GM04504 (cell line): ENCODE results near the gene LBH.
A peak's percentile ranks its signal among the peaks of the same experiment; 100 is the strongest.

Source experiments
- DNase-seq: peaks from one replicate; pipeline ENCODE4 v3.0.0-alpha.2; 2012; ENCODE audit warnings: low read depth

Gene LBH

GRCh38 chr2:30235008-30235655 lies 3.8 kb downstream of the LBH start:
- DNase-seq, result no peak

GRCh38 chr2:30235859-30236535 lies 4.7 kb downstream of the LBH start:
- no peak for DNase-seq

GRCh38 chr2:30236591-30237238 lies 5.4 kb downstream of the LBH start:
- no peak for DNase-seq

GRCh38 chr2:30237239-30237965 lies 6.1 kb downstream of the LBH start:
- no peak for DNase-seq

- no peak for DNase-seq
These were observed 6.8 kb downstream of the LBH start for GRCh38 chr2:30237966-30238800.

- DNase-seq, result peak; percentile 86
These were observed 8.1 kb downstream of the LBH start for GRCh38 chr2:30239308-30239985.

GRCh38 chr2:30239986-30240752 lies 8.8 kb downstream of the LBH start:
- no peak for DNase-seq

GRCh38 chr2:30243231-30243630 lies 11.9 kb downstream of the LBH start:
- no peak for DNase-seq

- no peak for DNase-seq
These were observed 14.0 kb downstream of the LBH start for GRCh38 chr2:30245364-30245763.

- no peak for DNase-seq
These were observed 17.5 kb downstream of the LBH start for GRCh38 chr2:30248791-30249190.

GRCh38 chr2:30249354-30249753 lies 18.0 kb downstream of the LBH start:
- no peak for DNase-seq

- no peak for DNase-seq
These were observed 19.1 kb downstream of the LBH start for GRCh38 chr2:30250421-30250820.

- DNase-seq, result peak; percentile 40
These were observed 21.7 kb downstream of the LBH start for GRCh38 chr2:30252723-30253701.

GRCh38 chr2:30253873-30254684 lies 22.7 kb downstream of the LBH start:
- DNase-seq, result no peak

- DNase-seq, result no peak
These were observed 23.3 kb downstream of the LBH start for GRCh38 chr2:30254685-30255001.

GRCh38 chr2:30255026-30255425 lies 23.7 kb downstream of the LBH start:
- DNase-seq, result no peak

- DNase-seq, result no peak
These were observed 24.4 kb downstream of the LBH start for GRCh38 chr2:30255466-30256408.
